ENCODE results near the gene PUS10.

PUS10 gene

GRCh38 chr2:60972889-60973656 lies 45.0 kb downstream of the PUS10 start:
- TF ChIP-seq CTCF (IDR thresholded peaks at IDR 0.05; ENCODE audit: borderline replicate concordance, insufficient read depth, low read depth, low read length) = no peak
- H3K4me3 ChIP-seq (ENCODE audit: low read depth, low read length) = peak overlapping the region; percentile 8

- no peak for TF ChIP-seq CTCF (IDR thresholded peaks at IDR 0.05; ENCODE audit: borderline replicate concordance, insufficient read depth, low read depth, low read length)
- H3K4me3 ChIP-seq (ENCODE audit: low read depth, low read length) = no peak overlapping the region
These were observed 51.3 kb downstream of the PUS10 start for GRCh38 chr2:60966507-60967405.

GRCh38 chr2:60965499-60965785 lies 52.6 kb downstream of the PUS10 start:
- H3K4me3 ChIP-seq (ENCODE audit: low read depth, low read length) = no peak overlapping the region
- TF ChIP-seq CTCF (IDR thresholded peaks at IDR 0.05; ENCODE audit: borderline replicate concordance, insufficient read depth, low read depth, low read length) = no peak

DNA sequence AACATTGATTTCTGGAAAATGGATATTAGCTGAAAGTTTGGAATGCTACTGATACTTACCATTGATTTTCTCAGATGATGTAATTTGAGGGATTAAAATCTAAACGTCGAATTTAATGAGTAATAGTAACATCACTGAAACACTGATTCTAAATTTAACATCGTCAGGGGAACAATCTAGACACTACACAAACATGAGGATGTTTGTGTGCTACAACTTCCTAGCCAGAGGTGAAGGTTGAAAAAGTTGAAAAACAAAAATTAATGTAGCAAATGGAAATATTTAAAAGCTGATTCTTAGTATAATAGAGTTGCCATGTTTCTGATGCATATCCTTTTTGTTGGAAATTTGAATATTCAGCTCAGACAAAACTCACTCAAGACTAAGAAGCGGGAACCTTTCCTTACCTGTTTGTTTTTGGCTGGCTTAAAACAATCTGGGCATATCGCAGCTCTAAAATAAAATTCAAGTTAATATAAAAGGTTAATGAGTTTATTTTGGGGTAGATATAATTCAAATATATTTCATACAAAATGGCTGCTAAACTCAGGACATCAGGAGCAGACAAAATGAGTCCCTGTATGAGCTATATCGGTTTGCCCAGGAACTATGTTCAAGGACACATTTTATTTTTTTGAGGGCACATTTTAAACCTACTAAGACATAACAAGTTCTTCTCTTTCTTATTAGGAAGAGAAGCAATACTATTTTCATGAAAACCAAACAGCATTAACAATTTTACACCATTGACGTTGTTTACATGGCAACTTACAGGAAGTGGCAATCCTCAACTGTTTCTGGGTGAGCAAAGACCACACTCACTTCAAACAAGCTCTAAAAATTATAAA lies 53.2 kb downstream of the PUS10 start:
- H3K4me3 ChIP-seq (ENCODE audit: low read depth, low read length) = no peak overlapping the region
- no peak for TF ChIP-seq CTCF (IDR thresholded peaks at IDR 0.05; ENCODE audit: borderline replicate concordance, insufficient read depth, low read depth, low read length)

- no peak overlapping the region for H3K4me3 ChIP-seq (ENCODE audit: low read depth, low read length)
- TF ChIP-seq CTCF (IDR thresholded peaks at IDR 0.05; ENCODE audit: borderline replicate concordance, insufficient read depth, low read depth, low read length) = no peak
These were observed 54.9 kb downstream of the PUS10 start for GRCh38 chr2:60963190-60963589.

DNA sequence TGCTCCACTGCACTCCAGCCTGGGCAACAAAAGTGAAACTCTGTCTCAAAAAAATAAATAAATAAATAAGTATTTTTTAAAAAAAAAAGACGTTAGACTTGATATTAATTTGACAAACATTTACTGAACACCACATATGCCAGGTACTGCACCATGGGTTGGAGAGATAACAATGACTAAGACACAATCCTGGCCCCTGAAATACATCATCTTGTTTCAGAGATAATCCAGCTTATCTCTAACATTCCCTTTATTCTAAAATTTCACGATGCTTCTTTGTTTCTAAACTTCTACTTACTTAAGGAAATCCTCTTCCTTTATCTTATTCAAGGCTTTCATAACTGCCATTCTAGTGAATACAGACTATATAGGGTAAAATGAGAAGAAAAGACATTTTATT lies 55.5 kb downstream of the PUS10 start:
- H3K4me3 ChIP-seq (ENCODE audit: low read depth, low read length) = no peak overlapping the region
- no peak for TF ChIP-seq CTCF (IDR thresholded peaks at IDR 0.05; ENCODE audit: borderline replicate concordance, insufficient read depth, low read depth, low read length)
